Activated CD8-positive, alpha-beta memory T cell treated with anti-CD3 and anti-CD28 coated beads for 24 hours (primary cell): Measurements from ENCODE around the gene SNX2.
A peak's percentile ranks its signal among the peaks of the same experiment; 100 is the strongest.
"Not testable (repeated sequence)": the region's sequence is repeated elsewhere in the genome, so short reads cannot be mapped to it uniquely, and the experiment has no call there.

Experiments
- DNase-seq: peaks from one replicate; pipeline ENCODE4 v3.0.0-alpha.2; 2020

The SNX2 gene, protein sequence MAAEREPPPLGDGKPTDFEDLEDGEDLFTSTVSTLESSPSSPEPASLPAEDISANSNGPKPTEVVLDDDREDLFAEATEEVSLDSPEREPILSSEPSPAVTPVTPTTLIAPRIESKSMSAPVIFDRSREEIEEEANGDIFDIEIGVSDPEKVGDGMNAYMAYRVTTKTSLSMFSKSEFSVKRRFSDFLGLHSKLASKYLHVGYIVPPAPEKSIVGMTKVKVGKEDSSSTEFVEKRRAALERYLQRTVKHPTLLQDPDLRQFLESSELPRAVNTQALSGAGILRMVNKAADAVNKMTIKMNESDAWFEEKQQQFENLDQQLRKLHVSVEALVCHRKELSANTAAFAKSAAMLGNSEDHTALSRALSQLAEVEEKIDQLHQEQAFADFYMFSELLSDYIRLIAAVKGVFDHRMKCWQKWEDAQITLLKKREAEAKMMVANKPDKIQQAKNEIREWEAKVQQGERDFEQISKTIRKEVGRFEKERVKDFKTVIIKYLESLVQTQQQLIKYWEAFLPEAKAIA

DNA sequence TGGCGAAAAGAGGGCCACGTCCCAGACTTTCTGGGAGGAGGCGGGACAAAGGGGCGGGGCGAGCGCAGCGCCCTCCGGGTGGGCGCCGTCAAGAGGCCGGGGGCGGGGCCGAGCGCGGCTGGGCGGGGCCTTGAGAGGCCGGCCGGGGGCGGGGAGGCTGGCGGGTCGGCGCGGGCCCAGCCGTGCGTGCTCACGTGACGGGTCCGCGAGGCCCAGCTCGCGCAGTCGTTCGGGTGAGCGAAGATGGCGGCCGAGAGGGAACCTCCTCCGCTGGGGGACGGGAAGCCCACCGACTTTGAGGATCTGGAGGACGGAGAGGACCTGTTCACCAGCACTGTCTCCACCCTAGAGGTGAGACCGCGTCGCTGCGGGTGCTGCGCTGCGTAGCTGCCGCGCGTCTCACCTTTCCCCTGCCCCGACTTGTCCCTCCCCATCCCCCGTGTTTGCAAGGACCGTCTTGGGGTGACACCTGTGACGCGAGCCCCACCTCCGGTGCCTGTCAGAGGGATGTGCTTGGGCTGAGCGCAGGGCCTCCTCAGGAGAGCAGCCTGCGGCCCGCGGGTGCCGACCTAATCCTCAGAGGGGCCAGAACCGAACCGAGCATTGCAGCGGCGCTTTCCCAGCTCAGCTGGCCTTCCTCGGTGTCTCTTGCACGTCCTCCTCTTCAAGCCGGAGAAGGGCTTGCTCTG lies at the start of gene SNX2:
TSS of gene SNX2 (plus strand) at position 220 of the 689 bp plus-strand sequence. CDS start at position 244, 24 bp downstream.
- DNase-seq, result peak; percentile 95

DNA sequence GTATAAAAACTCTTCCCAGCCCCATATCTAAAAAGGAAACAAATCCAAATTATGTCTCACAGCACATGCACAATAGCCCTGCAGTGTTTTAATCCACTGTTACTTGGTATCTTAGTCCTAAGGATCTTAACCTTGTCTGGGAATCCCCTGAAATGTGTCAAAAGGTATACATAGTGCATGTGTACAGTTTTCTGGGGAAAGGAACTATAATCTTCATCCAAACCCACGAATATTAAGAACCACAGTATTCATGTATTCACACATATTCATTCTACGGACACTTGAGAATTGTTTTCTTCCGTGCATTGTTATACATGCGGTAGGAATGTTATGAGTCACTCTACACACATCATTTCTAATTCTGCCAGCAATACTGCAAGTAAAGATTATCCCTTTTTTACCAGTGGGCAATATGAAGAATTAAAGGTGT lies 47.8 kb upstream of the SNX2 start:
- DNase-seq, result no peak

DNA sequence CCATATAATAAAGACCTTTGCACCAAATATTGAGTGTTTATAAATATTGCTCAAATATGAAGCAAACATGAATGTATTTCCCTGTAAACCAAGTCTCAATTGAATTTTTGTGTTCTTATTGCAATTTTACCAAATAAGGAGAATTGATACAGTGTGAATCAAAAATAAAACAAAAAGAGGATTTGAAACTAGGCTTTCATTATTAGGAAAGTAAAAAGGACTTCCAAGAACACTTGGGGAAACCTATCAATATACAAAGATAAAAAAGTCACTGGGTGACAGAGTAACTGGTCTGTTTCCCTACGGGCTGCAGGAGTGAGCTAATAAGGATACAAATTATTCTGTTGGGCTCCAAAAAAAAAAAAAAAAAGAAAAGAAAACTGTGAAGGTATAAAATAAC lies 44.8 kb upstream of the SNX2 start:
- no peak for DNase-seq

DNA sequence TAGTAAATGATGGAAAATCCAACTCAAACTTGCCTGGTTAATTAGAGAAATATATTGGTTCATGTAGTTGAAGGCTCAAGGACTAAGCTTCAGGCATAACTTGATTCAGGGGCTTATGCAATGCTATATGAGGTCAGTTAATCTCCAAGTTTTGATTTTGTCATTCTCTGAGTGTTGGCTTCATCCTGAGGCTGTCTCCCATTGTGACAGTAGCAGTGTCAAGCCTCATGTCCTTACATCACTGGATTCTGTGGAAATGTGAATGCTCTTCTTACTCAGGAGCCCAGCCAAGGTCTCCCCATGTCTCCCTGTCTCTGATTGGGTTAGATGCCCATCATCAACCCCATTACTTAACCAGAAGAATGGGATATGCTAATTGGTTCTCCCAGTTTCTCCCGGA lies 44.4 kb upstream of the SNX2 start:
- DNase-seq, result no peak

DNA sequence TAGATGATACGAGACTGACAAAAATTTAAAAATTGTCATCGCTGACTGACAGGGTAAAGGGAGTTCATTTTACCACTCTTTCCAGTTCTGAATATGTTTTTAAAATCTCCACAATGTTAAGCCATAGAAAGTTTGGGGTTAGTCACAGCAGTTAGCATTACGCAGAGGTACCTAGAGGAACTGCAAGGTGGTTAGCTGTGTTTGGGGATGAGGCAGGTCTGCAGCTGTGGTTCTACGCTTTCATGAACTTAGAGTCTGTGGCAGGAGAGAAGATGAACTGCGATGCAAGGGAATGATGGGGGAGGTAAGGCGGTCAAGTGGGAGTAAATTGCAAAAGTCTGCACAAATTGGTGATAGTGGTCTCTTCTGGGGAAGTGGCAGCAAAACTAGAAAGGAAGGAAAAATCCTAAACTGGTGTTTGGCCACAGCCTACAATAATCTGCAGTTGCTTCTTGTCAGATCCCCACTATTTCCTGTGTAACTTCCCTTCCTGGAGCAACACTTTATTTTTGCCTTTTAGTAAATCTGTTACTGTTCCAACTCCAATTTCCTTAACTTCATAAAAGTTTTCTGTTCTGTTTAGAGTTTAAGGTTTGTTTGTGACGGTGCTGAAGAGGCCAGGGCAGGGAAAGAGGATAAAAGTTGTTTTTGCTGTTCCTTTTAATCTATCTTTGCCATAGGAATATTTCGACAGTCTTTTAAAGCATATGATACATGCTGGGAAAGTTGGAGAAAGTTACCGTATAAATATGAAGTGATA lies 38.6 kb upstream of the SNX2 start:
- DNase-seq, result no peak

DNA sequence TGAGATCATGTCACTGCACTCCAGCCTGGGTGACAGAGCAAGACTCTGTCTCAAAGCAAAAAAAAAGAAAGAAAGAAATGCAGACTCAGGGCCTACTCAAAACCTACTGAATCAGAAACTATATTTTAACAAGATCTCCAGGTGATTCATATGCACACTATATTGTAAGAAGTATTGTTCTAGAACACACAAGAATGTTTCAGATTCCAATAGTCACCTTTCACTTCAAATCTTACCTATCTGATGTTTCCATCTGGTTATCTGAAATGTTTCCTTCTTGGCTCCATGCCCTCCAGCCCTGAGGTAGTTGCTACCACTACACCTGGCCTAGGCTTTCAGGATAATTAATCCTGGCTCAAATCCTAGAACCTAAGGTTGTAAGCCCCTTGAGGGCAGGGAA lies 36.8 kb upstream of the SNX2 start:
- DNase-seq, result no peak

DNA sequence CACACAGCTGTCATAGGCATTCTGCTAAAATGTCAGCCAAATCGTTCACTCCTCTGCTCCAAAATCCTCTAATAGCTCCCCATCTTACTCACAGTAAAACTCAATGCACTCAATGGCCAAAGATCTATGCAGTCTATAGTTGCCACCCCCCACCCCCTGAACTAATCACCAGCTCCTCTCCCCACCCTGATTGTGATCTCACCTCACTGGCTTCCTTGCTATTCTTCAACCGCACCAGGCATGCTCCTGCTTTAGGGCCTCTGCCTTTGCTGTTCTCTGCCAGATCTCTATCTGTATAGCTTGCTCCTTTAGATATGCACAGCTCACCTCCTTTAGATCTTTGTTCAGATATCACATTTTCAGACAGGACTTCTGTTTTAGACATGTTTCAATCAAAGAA lies 33.2 kb upstream of the SNX2 start:
- no peak for DNase-seq

DNA sequence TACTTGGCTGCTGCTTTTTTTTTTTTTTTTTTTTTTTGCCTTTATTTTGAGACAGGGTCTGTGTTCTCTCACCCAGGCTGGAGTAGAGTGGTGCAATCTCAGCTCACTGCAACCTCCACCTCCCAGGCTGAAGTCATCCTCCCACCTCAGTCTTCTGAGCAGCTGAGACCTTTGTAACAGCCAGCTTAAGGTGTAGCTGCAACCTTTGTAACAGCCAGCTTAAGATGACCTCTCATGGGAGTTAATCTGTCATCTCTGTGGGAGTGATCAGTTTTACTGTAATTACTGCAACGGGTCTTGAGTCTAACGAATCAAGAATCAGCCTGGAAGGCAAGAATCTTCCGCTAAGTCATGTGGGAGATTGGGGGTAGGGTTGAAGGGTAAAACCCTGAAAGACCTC lies 31.6 kb upstream of the SNX2 start:
- DNase-seq, result no peak

DNA sequence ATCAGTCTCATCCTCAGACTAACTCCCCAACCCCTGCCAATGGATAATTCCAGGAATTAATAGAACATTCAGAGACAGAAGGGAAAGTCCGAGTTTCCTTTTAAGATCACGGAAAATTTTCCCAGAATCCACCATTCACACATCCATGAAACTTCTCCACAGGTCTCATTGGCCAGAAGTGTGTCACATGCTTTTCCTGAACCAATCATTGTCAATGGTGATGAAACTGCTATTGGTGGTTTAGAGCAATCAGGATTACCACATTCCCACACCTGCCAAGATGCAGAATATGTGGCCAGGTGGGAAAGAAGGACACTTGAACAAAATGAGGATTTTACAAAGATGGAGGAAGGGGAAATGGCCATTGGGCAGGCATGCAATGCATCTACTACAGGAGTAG lies 29.3 kb upstream of the SNX2 start:
- DNase-seq, result no peak

DNA sequence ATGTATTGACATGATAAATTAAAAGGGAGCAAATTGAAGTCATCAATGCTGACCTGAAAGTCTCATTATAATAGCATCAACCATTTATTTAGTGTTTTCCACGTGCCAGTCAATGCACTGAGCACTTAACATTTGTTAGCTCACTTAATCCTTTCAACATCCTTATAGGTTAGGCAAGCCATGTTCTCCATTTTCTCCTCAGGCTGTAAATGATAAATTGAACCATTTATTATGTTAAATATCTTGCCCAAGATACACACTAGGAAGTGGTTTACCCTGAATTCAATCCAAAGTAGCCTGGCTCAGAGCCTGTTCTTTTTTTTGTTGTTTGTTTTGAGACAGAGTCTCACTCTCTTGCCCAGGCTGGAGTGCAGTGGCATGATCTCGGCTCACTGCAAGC lies 25.0 kb upstream of the SNX2 start:
- no peak for DNase-seq

DNA sequence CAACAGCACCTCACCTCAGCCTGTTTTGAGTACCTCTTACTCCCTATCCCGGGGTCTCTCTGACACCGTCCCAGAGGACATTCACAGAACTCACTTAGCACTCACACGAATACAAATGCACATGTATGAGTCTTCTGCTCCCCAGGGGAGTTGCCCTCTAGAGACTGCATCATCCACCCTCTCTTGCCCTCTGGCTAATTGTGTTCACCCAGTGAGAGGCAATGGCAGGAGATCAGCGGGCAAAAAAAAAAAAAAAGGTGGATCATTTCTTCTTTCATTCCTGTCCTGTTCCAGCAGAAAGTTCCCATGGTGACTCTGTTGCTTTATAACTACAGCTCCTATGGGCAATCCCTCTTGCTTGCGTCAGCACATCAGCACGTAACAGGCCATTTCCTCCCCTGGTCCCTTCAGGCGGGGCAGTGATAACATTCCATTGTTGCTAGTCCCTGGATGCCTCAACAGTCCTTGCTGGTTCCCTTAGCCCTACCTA lies 23.5 kb upstream of the SNX2 start:
- DNase-seq, result no peak

DNA sequence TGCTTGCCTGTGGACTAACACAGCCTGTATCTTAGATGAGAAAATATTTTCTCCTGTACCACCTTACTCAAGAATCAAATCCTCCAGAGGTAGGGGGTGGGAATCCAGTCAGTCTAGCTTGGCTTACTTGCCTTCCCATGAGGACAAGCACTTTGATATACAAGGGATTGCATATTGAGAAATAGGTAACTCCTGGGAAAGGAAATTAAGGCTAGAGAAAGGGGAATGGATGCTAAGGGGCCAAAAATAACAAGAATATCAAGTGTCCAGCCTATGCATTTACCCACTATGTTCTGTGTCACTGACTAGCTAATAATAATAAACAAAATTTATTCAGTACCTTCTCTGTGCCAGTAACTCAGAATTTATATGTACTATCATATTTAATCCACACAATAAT lies 21.4 kb upstream of the SNX2 start:
- no peak for DNase-seq

DNA sequence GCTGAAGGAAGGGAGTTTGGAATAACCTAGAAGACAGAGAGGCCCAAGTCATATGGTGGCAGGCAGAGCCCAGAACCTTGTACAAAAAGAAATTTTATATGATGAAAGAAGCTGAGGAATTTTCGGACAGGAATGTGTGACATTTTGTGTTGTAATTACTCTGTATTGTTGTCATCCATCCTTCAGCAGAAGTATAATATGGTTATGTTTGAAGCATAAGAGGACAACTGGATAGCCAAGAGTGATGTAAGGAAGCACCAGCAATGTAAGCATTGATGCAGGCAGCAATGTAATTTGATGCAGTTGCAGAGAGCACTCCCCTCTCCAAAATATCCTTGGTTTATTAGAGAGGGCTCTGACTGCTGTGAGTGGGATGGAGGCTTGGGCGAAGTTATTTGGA lies 19.1 kb upstream of the SNX2 start:
- no peak for DNase-seq

DNA sequence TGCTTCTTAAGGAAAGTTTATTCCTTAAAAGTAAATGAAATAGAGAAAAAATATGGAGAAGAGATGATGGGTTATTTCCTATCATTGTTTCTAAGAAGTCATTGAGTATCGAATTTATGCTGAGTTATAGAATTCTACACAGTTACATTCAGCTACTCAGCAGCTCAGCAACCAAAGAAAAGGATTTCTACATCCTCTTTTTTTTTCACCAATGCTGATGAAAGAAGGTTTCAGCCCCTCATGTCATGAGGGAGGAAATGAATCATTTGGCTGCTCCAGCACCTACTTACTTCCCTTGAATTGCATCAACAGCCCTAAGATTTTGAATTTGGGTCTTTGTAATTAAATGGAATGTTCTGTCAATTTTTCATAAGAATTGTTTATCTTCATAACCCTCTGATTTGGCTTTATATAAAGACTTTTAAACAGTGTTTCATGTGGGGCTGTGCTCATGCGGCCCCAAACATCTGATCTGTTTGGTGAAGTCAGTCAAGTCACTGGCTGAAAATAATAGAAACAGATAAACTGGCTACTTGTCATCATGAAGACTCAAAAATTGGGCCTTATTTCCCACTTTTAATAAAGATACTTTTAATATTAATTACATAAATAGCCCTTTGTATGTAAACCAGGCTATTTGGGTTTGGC lies 18.5 kb upstream of the SNX2 start:
- DNase-seq, result no peak

DNA sequence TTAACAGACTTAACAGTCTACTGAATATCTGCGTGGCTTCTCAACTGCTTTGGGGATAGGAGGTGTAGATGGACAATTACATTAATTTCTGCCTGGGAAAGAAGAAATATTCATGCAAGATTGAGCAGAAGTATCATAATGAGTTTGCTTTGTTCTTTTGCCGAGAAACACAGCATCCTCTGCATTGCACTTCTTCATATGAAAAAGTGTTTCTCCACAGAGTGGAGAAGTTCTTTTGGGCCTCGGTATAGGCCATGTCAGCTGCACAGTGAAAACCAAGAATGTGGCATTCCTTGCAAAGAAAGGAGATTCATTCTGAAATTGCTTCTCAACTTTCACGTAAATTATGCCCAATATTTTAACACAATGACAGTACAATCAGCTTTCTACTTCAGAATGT lies 17.6 kb upstream of the SNX2 start:
- no peak for DNase-seq

DNA sequence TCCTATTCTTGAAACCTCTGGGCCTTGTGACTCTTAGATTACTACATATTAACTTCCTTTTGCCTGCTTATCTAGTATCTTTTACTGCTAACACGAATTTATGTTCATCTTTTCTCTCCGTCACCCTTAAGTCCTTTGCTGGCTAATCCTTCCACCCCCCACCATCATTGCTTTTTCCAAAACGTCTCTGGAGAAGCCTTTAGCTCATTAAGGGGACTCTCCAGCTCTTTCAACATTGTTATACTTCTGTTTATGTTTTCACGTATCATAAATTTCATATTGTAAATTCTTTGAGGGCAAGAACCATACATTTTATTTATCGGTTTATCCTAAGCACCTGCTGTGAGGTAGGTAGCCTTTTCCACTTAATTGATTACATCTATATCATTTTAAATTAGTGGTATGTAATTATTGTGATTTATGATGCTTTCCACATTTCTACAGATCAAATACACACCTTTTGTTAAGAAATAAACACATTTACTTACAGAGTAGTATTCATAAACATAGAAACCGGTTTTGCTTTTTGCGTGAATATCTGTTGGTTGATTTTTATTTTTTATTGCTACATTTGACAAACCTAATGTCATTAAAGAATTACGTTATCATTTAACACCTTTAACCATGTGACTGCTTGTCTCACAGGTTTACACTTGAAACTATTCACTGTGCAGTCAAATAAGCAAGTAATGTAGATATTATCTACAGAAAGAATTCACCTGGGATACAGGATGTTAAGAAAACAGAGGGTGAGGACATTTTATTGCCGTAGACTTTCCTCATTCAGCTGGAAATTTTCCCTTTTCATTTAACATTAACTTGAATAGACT lies 15.4 kb upstream of the SNX2 start:
- no peak for DNase-seq

DNA sequence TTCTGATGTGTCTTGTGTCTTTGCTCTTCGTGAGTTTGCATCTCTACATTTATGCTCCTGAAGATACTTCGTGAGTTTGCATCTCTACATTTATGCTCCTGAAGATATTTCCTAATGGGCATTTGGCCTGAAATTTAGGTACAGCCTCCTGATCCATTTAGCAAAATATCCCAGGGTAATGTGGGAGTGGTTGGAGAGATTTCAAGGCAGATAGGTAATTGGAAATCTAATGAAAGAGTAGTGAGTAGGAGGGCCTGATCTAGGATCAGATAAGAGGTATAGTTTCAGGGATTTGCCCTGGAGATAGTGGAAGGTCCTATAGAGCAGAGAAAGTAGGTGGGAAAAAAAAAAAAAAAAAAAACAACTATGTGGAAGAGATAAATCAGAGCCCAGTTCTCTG lies 14.6 kb upstream of the SNX2 start:
- DNase-seq, result no peak

DNA sequence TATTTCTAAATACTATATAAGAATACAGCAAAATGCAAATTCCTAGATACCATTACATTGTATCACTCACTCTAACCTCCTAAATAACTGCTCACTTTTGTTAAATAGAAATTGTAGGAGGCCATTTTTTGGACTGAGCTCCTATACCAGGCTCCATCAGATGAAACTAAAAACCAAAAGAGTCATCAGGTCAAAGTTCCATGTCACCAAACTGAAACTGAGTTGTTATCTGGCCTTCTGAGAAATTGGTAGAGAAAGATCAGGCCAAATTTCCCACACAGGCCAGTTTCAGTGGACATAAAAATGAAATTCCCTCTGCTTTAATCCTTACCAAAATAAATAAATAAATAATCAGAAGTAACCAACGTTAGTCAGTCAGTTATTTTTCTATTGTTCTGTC lies 13.8 kb upstream of the SNX2 start:
- no peak for DNase-seq

DNA sequence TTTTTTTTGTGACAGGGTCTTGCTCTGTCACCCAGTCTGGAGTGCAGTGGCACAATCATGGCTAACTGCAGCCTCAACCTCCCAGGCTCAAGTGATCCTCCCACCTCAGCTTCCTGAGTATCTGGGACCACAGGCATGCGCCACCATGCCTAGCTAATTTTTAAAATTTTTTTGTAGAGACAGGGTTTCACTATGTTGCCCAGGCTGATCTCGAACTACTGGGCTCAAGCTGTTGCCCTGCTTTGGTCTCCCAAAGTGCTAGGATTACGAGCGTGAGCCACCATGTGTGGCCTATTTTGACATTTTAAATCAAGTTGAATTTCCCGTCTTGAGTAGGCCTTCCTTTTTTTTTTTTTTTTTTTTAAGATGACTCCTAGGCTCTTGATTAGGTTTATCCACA lies 13.0 kb upstream of the SNX2 start:
- DNase-seq, result not testable (repeated sequence)

DNA sequence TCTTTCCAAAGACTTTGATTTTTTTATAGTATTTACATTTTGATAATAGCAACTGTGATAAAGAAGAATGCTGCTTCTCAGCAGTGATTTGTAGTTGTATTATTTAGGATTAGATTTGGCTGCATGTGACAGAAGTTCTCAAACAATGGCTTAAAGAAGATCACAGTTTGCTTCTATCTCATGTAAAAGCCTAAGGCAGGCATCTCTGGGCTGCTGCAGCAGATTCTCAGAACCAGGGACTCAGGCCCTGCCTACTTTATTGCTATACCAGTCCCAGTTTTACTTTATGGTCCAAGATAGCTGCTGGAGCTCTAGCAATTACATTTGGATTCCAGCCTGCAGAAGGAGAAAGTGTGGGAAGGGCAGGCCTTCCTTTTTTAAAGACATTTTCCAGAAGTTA lies 8.8 kb upstream of the SNX2 start:
- no peak for DNase-seq

DNA sequence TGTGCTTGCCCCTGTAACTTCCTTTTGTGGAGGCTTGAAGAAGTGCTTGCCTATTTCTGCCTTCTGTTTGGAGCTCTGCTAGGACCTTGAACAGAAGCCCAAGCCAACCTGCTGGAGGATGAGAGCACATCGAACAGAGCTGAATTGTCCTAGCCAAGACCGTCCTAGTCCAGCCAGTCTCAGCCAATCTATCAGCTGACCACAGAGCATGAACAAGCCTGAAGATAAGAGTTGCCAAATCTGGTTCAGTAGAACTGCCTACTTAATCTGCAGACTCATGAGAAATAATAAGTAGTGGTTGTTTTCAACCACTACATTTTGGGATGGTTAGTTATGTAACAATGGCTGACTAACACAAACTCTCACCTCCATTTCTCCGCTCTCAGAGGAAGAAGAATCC lies 4.4 kb upstream of the SNX2 start:
- no peak for DNase-seq

DNA sequence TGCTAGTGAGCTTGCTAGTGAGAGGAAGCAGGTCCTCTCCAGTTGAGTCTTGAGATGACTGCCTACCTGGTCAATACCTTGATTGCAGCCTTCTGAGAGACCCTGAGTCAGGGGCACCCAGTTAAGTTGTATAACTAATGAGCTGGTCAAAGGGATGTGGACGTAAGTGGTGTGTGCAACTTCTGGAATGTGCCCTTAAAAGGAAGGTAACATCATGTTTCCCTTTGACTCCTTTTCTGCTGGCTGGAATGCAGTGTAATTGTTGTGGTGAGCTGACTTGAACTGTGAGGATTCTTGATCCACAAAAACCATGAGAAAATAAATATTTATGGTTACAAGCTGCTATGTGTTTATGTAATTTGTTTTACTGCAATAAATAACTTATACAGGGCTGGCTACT lies 2.4 kb upstream of the SNX2 start:
- DNase-seq, result no peak
